Astrocyte (in vitro differentiated cells and primary cell): Measurements from ENCODE around the gene ETFA. TPM values are rescaled to one million over a fixed set of nuclear protein-coding genes. Genes with fewer than 3 reads are reported as not detected.

Source experiments
- DNase-seq: peaks from one replicate; pipeline ENCODE4 v3.0.0-alpha.2; 2010; ENCODE audit warnings: low read depth
- FAIRE-seq: peaks from 2 replicates; lab custom pipeline; 2011; peaks lifted over from hg19 to GRCh38; lab: Jason Lieb, UNC
- H2AFZ ChIP-seq: 2 replicates; pipeline ENCODE4 v1.6.0; 2012; ENCODE audit warnings: low read depth, low read length, inconsistent platforms
- H3K27ac ChIP-seq: 2 replicates; pipeline ENCODE4 v1.5.1; 2011; ENCODE audit warnings: low read depth, low read length, inconsistent platforms
- H3K27me3 ChIP-seq: 2 replicates; pipeline ENCODE4 v1.6.0; 2011; ENCODE audit warnings: low read length, inconsistent platforms; ENCODE audit not compliant: insufficient read depth
- H3K36me3 ChIP-seq: 2 replicates; pipeline ENCODE4 v1.5.1; 2011; ENCODE audit warnings: low read length, inconsistent platforms; ENCODE audit not compliant: insufficient read depth
- H3K4me1 ChIP-seq: 2 replicates; pipeline ENCODE4 v1.5.1; 2011; ENCODE audit warnings: low read length, inconsistent platforms; ENCODE audit not compliant: insufficient read depth
- H3K4me2 ChIP-seq: 2 replicates; pipeline ENCODE4 v1.6.0; 2012; ENCODE audit warnings: low read length, inconsistent platforms
- H3K4me3 ChIP-seq: 2 replicates; pipeline ENCODE4 v1.5.1; 2011; ENCODE audit warnings: low read depth, mild to moderate bottlenecking, low read length, inconsistent platforms; ENCODE audit not compliant: insufficient read depth
- H3K79me2 ChIP-seq: 2 replicates; pipeline ENCODE4 v1.6.0; 2012; ENCODE audit warnings: mild to moderate bottlenecking, low read length, inconsistent platforms; ENCODE audit not compliant: insufficient read depth
- H3K9ac ChIP-seq: 2 replicates; pipeline ENCODE4 v1.6.0; 2012; ENCODE audit warnings: mild to moderate bottlenecking, low read length, inconsistent platforms
- H3K9me3 ChIP-seq: 2 replicates; pipeline ENCODE4 v1.5.1; 2012; ENCODE audit warnings: low read depth, mild to moderate bottlenecking, low read length, inconsistent platforms; ENCODE audit not compliant: insufficient read depth
- H4K20me1 ChIP-seq: 2 replicates; pipeline ENCODE4 v1.6.0; 2012; ENCODE audit warnings: low read length, inconsistent platforms; ENCODE audit not compliant: insufficient read depth
- H3K27ac Mint-ChIP-seq: one replicate; pipeline ENCODE4 v1.8.0; 2021; ENCODE audit warnings: mild to moderate bottlenecking, mixed read lengths; ENCODE audit not compliant: unreplicated experiment
- H3K27me3 Mint-ChIP-seq: one replicate; pipeline ENCODE4 v1.8.0; 2021; ENCODE audit warnings: low read depth, mixed read lengths; ENCODE audit not compliant: unreplicated experiment
- H3K36me3 Mint-ChIP-seq: one replicate; pipeline ENCODE4 v1.8.0; 2021; ENCODE audit warnings: low read depth, mixed read lengths; ENCODE audit not compliant: unreplicated experiment
- H3K4me1 Mint-ChIP-seq: one replicate; pipeline ENCODE4 v1.8.0; 2021; ENCODE audit warnings: low read depth, mixed read lengths; ENCODE audit not compliant: unreplicated experiment
- H3K4me3 Mint-ChIP-seq: one replicate; pipeline ENCODE4 v1.8.0; 2021; ENCODE audit warnings: mild to moderate bottlenecking, moderate library complexity, mixed read lengths; ENCODE audit not compliant: unreplicated experiment
- H3K9me3 Mint-ChIP-seq: one replicate; pipeline ENCODE4 v1.8.0; 2021; ENCODE audit warnings: mild to moderate bottlenecking, mixed read lengths; ENCODE audit not compliant: unreplicated experiment
- CTCF ChIP-seq: IDR thresholded peaks from 2 replicates; pipeline ENCODE4 v1.5.1; 2011; ENCODE audit warnings: low read depth, mild to moderate bottlenecking, inconsistent platforms, low read length, moderate library complexity; ENCODE audit not compliant: insufficient read depth
- EZH2 ChIP-seq: IDR thresholded peaks from 2 replicates; pipeline ENCODE4 v1.6.1; 2012; ENCODE audit warnings: mild to moderate bottlenecking, low read length, inconsistent platforms; ENCODE audit not compliant: insufficient read depth
- total RNA-seq: library from RNA; stranded (reverse); gene quantifications from 2 replicates; pipeline ENCODE4 v1.2.1, GENCODE V29; 2021

The ETFA gene
- total RNA-seq, 1 donor from 2014 or later: 126 TPM

GRCh38 chr15:76206325-76206976 lies 104.8 kb downstream of the ETFA start:
- H3K27ac Mint-ChIP-seq: no peak overlapping the region
- H3K27ac ChIP-seq: no peak overlapping the region
- no peaks in the 10 kb centered on the region for H3K4me1 Mint-ChIP-seq
- H3K4me3 ChIP-seq: no peak overlapping the region
- no peaks in the 10 kb centered on the region for H3K9me3 Mint-ChIP-seq
- no peak overlapping the region for H3K4me3 Mint-ChIP-seq
- H4K20me1 ChIP-seq: peaks cover 18% of the 10 kb centered on the region
- DNase-seq (peak; percentile 52), FAIRE-seq (no peak)
- H3K9ac ChIP-seq: no peak overlapping the region
- no peaks in the 10 kb centered on the region for H3K4me1 ChIP-seq
- no peak overlapping the region for H2AFZ ChIP-seq
- H3K4me2 ChIP-seq: no peak overlapping the region
- H3K36me3 ChIP-seq: no peaks in the 10 kb centered on the region
- TF ChIP-seq CTCF (no peak), EZH2 (no peak)
- H3K27me3 Mint-ChIP-seq: no peaks in the 10 kb centered on the region
- no peaks in the 10 kb centered on the region for H3K9me3 ChIP-seq
- H3K36me3 Mint-ChIP-seq: peaks cover 21% of the 10 kb centered on the region
- no peaks in the 10 kb centered on the region for H3K79me2 ChIP-seq
- no peaks in the 10 kb centered on the region for H3K27me3 ChIP-seq

GRCh38 chr15:76204916-76205460 lies 106.3 kb downstream of the ETFA start:
- H3K9me3 ChIP-seq: no peaks in the 10 kb centered on the region
- no peak overlapping the region for H3K4me2 ChIP-seq
- no peaks in the 10 kb centered on the region for H3K27me3 ChIP-seq
- Mint-ChIP-seq H3K27me3 (no peaks in the 10 kb centered on the region), H3K27ac (no peak overlapping the region), H3K4me1 (no peaks in the 10 kb centered on the region), H3K4me3 (no peak overlapping the region), H3K36me3 (peaks cover 16% of the 10 kb centered on the region), H3K9me3 (no peaks in the 10 kb centered on the region)
- no peak overlapping the region for H3K9ac ChIP-seq
- peaks cover under 1% of the 10 kb centered on the region for H3K4me1 ChIP-seq
- FAIRE-seq (no peak), DNase-seq (no peak)
- peaks cover 17% of the 10 kb centered on the region for H4K20me1 ChIP-seq
- no peaks in the 10 kb centered on the region for H3K36me3 ChIP-seq
- H2AFZ ChIP-seq: no peak overlapping the region
- no peak overlapping the region for H3K4me3 ChIP-seq
- TF ChIP-seq CTCF (no peak), EZH2 (no peak)
- no peaks in the 10 kb centered on the region for H3K79me2 ChIP-seq
- H3K27ac ChIP-seq: no peak overlapping the region
